Activated T-cell treated with anti-CD3 and anti-CD28 coated beads for 4 hours (primary cell): ENCODE measurements around the gene PRR20G.

Source experiments
- DNase-seq: peaks from one replicate; pipeline ENCODE4 v3.0.0-alpha.2; 2020

Gene PRR20G

DNA sequence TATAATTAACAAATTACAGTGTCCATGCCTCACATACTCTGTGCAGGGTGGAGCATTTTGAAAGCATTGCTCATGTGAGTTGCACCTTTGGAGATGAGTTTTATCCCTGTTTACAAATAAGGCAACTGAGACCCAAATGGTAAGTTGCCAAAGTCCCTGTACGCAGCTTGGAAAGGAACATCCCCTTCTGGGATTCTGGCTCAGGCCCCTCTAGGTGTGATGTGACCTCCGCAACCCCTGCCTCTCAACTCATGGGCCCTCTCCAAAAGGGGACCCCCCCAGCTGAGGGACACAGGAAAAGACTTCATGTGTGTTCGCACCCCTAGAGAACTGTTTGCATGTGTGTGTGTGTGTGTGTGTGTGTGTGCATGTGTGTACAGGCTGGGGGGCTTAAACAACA is 25.3 kb downstream of the PRR20G start:
- DNase-seq, result no peak

DNA sequence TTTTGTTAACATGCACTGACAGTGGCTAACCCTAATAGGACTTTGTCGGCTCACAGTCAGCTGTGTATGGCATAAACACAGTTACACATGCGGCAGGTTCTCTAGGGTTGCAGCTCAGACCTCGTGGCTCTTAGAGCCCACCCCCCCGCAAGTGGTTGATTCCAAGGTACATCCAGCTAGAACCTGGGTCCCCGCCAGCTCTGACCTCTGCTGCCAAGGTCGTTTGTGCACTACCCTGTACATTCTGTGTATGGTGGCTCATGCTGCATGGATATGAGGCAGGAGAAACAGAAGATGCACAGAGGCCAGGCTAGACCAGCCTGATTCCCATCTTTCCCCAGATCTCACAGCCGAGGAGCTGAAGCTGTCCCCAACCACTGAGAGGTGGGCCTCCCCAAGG is 25.9 kb downstream of the PRR20G start:
- no peak for DNase-seq

DNA sequence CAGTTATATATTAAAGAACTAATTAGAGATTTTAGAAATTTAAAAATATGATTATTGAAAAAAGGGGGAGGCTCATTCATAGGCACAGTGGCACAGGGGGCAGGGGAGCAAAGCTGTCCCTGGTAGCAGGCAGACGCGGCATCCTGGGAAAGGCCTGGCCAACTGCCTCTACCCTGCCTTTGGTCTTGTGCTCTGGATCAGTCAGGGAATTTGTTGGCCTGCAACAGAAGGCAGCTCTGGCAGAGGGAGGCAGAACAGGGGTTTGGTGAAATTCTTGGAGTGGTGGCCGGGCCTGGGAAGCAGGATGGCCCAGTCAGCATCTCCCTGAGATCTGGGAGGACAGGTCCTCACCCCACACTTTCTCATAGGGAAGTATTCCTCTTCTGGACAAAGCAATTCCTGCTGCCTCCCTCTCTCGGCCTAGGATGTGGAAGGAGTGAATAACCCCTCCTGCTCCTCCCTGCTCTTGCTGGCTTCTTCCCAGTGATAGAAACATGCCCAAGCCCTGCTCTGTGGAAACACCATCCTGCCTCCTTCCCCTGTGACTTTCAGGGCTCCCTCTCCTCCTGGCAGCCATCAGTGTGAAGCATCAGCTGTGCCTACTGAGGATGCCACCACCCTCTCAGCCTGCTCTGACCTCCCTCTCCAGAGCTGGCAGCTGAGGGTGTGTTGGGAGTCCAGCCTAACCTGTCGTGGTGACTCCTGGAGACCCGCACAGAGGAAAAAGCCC is 26.9 kb downstream of the PRR20G start:
- DNase-seq, result no peak

DNA sequence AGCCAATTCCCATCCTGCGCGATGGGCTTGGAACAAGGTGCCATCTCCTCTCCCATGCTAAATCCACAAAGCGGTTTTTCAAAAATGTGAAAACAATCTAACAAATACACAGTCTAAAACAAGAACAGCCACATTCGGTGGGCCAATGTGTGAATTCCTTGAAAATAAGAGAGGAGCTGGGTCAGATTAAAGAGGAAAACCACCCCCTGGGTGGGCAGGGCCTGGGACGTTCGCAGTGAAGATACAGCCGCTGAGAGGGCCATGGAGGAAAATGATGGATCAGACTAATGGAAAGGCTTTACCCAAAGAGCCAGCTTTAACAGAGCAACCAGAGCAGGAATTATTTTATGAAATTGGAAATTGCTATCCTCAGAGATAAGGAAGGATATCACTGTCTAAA is 27.4 kb downstream of the PRR20G start:
- DNase-seq, result no peak

DNA sequence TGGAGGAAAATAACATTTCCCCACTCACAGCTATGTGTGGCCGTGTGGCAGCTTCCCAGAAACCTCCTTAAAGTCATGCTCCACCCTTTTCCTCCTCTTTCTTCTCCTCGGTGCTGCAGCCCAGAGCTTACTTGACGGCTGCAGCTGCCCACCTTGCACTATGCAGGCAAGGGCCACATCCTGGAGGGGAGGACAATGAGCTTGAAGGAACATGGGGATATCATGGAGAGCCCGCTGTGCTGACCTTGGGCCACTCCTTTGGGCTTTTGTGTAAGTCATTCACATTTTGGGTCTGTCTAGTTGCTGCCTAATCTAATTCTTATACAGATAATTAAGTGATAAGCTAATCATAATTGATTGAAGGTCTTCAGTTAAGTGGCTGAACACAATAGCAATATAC is 28.0 kb downstream of the PRR20G start:
- no peak for DNase-seq

DNA sequence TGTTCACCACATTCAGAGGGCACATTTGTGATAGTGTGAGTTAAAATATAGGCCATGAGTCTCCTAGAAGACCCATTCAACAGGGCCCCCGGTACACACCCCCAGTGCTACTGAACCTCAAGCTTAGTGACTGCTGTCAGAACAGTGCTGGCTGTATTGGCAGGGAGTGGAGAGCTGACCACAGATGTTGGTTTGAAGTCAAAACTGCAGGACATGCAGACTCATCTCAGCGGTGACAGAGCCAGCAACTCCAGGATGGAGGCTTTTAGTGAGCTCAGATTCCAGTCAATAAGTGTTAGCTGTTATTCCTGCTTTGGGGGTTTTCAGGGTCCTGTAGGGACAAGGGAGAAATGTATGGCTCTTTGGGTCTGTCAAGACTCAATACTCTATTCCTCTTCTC is 29.1 kb downstream of the PRR20G start:
- DNase-seq, result no peak

DNA sequence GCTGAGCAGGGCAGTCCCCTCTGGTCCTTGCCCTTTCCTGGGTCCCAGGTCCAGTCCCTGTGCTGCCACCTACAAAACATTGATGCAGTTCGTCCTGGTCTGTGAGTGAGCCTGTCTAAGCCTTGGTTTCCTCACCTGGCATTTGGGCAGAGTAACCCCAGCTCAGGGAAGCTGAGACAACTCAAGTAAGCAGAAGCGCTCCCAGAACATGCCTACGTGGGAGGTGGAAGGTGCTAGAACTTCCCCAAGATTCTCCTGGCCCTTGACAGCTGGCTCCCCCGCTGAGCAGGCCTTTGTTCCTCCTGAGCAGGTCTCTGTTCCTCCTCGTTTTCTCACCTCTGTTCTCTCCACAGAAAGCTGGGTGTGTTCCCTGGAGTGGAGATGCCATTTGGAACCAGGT is 30.5 kb downstream of the PRR20G start:
- DNase-seq, result no peak

DNA sequence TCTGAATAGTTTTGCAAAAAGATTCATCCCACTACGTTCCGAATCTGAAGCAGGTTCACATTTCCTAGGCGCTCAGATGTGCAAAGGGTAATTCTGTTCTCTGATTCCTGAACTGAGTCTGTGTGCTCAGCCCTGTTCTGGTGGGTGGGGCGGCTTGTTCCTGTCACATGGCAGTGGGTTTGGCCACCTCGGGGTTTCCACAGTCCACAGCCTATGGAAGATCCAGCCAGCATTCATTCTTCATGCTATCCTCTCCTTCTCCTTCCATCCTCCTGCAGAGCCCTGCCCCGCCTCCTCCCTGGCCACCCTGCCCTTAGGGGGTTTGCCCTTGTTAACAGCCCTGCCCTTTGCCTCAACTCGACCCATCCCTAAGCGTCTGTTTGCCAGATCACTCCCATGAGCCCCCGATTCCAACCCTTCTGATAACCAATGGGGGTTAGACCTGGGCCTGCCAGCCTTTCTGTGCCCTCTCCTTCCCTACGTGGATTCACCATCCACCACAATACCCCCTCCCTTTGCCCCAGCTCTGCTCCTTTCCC is 31.0 kb downstream of the PRR20G start:
- DNase-seq, result no peak

DNA sequence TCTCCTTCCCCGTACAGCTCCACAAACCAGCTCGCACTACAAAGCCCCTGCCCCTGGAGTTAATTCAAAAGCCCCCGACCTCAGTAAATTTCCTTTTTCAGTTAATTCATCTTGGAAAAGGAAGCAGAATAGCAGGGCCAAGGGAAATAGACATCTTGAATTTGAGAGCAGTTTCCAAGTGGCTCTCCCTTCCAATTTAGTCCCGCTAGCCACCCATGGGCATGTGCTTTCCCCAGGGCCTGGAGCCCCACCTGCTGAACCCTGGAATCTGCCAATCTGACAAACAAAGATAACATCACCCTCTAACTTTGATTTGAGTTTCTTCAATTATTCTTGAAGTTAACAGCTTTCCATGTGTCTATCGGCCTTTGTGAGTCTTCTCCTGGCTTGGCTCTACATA is 31.7 kb downstream of the PRR20G start:
- no peak for DNase-seq

DNA sequence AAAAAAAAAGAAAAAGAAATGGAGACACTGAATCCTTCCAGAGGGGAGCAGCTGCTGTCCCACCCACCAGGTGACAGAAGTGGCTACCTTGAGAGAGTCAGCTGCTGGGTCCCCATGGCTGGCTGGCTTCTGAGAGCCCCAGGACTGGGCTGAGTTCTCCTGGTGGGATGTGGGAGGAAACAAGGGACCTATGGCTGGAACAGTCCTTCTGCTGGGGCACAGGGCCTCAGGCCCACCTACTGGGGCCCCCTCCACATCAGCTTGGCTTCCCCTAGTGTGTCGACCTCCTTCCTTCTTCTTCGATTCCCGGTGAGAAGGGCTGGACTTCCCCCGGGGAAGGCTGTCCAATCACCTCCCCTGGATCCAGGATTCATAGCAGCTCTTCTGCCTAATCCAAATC is 32.3 kb downstream of the PRR20G start:
- DNase-seq, result no peak

DNA sequence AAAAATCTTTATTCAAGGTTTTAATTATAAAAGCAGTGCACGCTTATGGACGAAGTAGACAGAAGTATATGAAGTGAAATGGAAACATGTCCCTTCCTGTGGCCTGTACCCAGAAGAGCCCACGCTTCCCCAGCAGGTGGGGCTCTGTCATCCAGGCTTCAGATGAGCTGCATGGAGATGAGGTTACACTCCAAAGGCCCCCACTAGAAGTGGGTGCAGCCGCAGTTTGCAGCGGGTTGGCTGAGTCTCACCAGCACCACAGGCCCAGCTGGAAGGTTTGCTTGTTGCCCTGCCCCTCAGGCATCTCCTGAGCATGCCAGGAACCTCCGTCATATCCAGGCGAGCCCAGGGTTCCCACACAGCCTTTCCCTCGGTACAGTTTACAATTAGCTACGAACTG is 33.1 kb downstream of the PRR20G start:
- DNase-seq, result no peak

DNA sequence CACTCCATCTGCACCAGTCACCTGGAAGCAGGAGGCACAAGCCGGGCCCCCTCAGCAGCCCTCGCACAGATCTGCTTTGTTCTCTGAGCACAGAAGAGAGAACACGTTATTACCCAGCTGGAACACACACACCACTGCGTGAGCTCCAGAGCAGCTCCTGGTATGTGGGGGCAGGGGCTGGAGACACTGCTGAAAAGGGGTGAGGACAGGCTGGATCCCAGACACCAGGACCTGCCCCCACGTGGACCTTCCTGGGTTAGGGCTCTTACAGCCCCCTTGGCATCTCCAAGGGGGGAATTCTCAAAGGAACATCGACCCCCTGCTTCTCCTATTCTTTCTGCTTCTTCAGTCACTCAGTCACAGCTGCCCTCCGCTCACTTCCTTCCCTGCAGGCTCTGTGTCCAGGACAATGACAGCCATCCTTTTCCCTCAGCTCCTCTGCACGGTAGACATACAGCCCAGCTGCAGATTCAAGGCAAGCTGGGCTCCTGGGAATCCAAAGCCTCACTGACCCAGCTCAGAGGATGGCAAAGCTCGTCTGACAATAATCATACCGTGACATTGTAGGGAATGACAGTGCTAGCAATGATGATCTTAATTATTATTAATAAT is 33.7 kb downstream of the PRR20G start:
- no peak for DNase-seq

DNA sequence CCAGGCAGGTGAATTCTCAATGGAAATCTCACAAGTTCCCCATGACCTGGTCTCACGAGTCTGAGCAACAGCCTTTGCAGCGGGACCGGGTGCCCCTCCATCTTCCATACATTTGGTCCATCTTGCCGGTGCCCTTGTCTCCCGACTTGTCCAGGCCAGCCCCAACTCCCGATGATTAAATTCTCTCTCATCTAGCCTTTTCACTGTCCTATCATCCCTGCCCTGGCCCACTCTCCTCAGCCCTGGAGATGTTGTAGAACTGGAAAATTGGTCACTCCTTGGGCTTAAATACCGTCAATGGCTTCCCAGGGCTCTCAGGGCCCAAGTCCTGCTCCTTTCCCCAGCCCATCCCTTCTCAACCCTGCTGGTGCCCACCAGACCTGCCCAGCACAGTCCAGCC is 34.4 kb downstream of the PRR20G start:
- no peak for DNase-seq

DNA sequence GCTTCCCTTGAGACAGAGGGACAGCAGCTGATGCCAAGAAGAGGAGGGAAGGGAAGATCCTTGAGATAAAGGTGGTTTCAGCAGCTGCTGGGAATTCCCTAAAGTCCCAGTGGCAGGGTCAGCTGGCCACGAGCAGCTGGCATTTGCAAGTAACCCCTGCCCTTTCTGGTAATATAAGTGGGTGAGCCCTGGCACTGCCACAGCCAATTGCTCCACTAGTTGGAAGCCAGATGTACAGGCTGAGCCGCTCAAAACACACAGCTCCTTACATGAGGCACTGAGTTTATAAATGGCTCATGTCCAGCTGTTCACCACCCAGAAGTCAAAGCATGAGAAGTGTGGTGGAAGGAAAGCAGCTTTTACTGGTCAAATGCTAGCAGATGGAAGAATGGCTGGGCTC is 35.4 kb downstream of the PRR20G start:
- DNase-seq, result no peak

DNA sequence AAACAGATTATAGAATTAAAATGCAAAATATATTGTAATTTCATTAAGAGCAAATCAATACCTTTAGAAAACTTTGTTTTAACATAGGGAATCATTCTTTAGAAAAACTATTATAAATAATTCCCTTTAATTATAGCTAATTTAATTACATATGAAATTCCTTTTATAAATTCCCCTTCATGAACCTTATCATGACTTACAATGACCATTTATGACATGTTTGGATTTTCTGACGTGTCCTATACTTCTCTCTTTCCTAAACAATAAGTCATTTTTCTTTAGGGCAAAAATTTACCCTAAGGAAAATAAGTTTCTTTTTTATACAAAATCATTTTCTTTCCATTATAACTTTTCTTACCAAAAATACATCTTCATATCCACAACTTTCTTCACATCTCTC is 37.8 kb downstream of the PRR20G start:
- DNase-seq, result no peak

DNA sequence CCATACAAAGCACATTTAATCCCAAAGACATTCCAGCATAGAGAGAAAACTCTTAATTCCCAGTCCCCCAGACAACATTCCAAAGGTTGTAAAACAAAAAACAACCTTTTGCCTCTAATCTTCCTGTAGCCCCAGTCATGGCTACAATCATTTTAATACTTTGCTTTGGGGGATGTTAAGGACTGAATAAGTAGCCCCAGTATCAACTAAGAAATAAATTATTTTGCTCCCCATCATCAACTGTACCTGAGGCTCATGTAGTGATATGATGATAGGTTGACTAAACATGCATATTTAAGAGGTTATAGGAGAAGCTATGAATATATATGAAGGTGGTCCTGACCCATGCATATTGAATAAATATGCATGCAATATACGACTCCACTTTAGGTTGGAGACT is 40.6 kb downstream of the PRR20G start:
- DNase-seq, result no peak

DNA sequence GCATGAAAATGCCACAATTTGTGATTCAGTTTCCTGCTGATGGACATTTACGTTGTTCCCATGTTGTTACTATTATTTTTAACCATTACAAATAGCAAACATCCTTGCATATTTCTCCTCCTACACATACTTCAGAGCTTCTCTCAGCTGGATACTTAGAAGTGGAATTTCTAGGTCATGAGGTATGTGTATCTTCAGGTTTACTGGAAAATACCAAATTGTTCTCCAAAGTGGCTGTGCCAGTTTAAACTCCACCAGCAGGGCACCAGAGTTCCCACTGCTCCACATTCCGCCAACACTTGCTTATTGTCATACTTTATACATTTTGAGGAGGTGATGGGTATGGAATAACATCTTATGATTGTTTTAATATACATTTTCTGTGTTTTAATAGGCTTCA is 49.2 kb downstream of the PRR20G start:
- DNase-seq, result no peak

DNA sequence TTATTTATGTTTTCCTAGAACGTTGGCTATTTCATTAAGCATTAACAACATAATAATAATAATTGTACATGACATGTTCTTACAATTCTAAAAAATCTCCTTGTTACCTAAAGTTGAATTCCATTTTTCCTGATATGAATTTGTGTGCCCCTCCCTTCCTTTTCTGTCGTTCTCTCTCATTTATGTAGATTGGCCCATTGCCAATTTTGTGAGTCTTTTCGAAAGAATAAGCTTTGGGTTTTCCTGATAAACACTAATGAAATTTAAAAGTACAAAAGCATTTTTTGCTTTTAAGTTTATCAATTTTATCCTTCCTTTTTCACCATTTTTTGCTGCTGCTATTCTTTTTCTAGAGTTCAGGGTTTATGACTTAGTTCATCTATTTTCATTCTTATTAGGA is 50.0 kb downstream of the PRR20G start:
- DNase-seq, result no peak

DNA sequence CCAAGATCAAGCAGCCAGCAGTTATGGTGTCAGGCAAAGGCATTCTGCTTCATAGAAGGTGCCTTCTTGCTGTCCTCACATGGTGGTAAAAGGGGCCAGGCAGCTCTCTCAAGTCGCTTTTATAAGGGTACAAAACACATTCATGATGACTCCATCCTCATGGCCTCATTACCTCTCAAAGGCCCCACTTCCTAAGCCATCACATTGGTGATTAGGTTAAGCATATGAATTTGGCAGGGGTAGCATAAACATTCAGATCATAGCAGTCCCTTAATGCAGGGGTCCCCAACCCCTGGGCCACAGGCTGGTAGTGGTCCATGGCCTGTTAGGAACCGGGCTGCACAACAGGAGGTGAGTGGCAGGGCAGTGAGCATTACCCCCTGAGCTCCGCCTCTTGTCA is 52.1 kb downstream of the PRR20G start:
- DNase-seq, result no peak

DNA sequence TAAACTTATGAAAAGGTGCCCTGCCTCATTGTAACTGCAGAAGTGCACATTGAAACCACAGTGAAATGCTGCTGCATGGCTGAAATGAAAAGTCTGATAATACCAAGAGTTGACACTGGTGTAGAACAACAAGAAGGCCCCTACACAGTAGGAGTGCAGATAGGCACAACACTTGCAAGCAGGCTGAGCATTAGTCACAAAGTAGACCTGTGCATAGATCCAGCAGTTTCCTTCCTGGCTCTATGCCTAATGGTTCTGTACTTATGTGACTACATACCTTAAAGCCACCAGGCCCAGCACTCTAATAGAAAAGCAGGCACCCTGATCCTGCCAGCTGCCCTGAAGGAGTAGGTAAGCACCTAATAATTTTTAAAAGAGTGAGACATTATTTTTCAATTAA is 53.1 kb downstream of the PRR20G start:
- no peak for DNase-seq
